Measurements from ENCODE around the gene SPC25.

DNA sequence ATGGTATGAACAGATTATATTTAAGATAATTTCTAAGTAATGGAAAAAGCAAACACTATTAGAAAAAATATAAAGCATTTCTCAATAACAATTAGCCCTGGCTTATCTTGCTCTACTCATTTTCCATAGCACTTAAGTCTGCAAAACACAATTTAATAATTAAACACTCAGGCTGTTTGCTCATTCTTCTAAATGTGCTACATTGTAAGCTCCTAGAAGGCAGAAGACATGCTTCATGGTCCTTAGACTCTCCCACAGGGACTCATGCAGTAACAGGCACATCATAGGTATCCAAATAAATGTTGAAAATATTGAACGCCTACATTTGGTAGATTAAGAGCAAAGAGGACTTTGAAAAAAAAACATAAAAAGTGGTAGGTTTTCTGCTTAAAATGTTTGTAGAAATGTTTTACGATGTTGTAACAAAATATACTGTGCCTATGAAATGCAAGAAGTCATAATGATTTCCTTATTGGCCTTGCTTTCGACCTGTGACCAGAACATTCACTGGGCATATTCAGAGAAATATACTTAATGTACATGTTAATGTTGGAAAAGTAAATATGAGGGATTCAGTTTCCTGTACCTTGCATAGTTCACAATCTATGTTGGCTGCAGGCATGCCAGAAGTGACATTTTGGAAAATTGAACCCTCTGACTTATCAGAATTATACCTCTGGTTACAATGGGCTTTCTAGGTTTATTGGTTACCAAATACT lies 38.0 kb upstream of the SPC25 start:
- TF ChIP-seq, protein P1, sequence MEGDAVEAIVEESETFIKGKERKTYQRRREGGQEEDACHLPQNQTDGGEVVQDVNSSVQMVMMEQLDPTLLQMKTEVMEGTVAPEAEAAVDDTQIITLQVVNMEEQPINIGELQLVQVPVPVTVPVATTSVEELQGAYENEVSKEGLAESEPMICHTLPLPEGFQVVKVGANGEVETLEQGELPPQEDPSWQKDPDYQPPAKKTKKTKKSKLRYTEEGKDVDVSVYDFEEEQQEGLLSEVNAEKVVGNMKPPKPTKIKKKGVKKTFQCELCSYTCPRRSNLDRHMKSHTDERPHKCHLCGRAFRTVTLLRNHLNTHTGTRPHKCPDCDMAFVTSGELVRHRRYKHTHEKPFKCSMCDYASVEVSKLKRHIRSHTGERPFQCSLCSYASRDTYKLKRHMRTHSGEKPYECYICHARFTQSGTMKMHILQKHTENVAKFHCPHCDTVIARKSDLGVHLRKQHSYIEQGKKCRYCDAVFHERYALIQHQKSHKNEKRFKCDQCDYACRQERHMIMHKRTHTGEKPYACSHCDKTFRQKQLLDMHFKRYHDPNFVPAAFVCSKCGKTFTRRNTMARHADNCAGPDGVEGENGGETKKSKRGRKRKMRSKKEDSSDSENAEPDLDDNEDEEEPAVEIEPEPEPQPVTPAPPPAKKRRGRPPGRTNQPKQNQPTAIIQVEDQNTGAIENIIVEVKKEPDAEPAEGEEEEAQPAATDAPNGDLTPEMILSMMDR (IDR thresholded peaks at IDR 0.05) = no peak
- TF ChIP-seq POLR2A (IDR thresholded peaks at IDR 0.05) = no peak

All from Peyer's patch (tissue), 4 donors.